ENCODE data around the gene ULK4. TPM values are rescaled to one million over a fixed set of nuclear protein-coding genes. Genes with fewer than 3 reads are reported as not detected.

Gene ULK4
- total and polyA plus RNA-seq, 2 donors (not counting 1 experiment from before 2014, with no cell fraction given), result 9.1 to 9.7 TPM

DNA sequence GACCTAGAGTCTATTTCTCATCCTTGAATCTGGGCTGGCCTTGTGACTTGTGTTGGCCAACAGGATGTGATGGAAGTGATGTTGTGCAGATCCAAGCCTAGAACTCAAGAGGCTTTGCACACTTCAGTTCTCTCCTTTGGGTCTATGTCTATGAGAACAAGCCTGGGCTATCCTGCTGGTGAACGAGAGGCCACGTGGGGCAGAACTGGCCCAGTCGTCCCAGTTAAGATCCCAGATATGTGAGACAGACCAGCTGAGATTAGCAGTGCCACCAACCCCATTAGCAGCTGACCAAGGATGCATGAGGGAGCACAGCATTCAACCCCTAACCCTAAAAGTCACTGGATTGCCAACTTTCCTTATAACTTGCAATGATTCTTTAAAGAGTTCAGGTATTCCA is 662.9 kb downstream of the ULK4 start:
- Histone ChIP-seq H3K79me2 (ENCODE audit: control insufficient read depth, insufficient read depth, low read length) (no peaks in the 10 kb centered on the region), H3K4me3 (replicated peaks in 1 of 4; ENCODE audit: control extremely low read depth in 1 of 4, insufficient read depth in 1 of 4, low read depth in 3 of 4, low read length in 4 of 4) (no peak overlapping the region), H3K4me1 (ENCODE audit: control insufficient read depth, extremely low read depth, insufficient read depth, low read length) (no peaks in the 10 kb centered on the region), H3K27ac (ENCODE audit: insufficient read depth, low read length) (no peak overlapping the region), H3K4me2 (ENCODE audit: extremely low read depth, insufficient read depth, low read length) (no peak overlapping the region), H3K9ac (ENCODE audit: insufficient read depth, low read length) (no peak overlapping the region), H3K27me3 (ENCODE audit: control insufficient read depth, insufficient read depth, low read length) (no peaks in the 10 kb centered on the region), H2AFZ (ENCODE audit: low read length) (no peak overlapping the region), H3K36me3 (ENCODE audit: control insufficient read depth, insufficient read depth, low read length) (no peaks in the 10 kb centered on the region), H3K9me3 (ENCODE audit: control insufficient read depth, insufficient read depth, low read depth, low read length) (no peaks in the 10 kb centered on the region), H4K20me1 (ENCODE audit: control insufficient read depth, extremely low read depth, insufficient read depth, low read length) (no peaks in the 10 kb centered on the region)
- no peak for DNase-seq (ENCODE audit: low read depth in 2 of 2)
- TF ChIP-seq, protein P1, sequence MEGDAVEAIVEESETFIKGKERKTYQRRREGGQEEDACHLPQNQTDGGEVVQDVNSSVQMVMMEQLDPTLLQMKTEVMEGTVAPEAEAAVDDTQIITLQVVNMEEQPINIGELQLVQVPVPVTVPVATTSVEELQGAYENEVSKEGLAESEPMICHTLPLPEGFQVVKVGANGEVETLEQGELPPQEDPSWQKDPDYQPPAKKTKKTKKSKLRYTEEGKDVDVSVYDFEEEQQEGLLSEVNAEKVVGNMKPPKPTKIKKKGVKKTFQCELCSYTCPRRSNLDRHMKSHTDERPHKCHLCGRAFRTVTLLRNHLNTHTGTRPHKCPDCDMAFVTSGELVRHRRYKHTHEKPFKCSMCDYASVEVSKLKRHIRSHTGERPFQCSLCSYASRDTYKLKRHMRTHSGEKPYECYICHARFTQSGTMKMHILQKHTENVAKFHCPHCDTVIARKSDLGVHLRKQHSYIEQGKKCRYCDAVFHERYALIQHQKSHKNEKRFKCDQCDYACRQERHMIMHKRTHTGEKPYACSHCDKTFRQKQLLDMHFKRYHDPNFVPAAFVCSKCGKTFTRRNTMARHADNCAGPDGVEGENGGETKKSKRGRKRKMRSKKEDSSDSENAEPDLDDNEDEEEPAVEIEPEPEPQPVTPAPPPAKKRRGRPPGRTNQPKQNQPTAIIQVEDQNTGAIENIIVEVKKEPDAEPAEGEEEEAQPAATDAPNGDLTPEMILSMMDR (conservative IDR thresholded peaks at IDR 0.05 in 1 of 2, IDR thresholded peaks at IDR 0.05 in 1 of 2; ENCODE audit: low read depth in 1 of 2, low read length in 2 of 2), result no peak
- no peak for TF ChIP-seq EZH2 (IDR thresholded peaks at IDR 0.05; ENCODE audit: low read length, missing control alignments)

DNA sequence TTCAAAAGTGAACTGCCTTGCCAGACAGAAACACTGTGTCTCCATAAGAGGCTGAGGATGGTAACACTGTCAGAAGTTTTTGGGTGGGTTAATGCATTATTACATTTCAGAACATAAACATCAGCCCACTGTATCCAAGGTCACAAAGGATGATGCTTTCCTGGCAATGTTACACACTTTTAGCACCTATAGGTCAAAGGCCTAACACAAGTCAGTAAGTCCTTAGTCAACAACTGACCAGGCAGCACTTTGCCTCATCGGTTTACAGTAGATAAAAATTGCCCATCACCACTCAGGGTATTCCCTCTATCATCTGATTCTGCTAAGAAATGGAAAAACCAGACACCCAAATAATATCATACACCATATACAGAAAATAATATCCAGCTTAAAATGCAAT is 664.2 kb downstream of the ULK4 start:
- Histone ChIP-seq H3K9ac (ENCODE audit: insufficient read depth, low read length) (no peak overlapping the region), H3K4me1 (ENCODE audit: control insufficient read depth, extremely low read depth, insufficient read depth, low read length) (no peaks in the 10 kb centered on the region), H4K20me1 (ENCODE audit: control insufficient read depth, extremely low read depth, insufficient read depth, low read length) (no peaks in the 10 kb centered on the region), H3K4me2 (ENCODE audit: extremely low read depth, insufficient read depth, low read length) (no peak overlapping the region), H3K27ac (ENCODE audit: insufficient read depth, low read length) (no peak overlapping the region), H2AFZ (ENCODE audit: low read length) (no peak overlapping the region), H3K9me3 (ENCODE audit: control insufficient read depth, insufficient read depth, low read depth, low read length) (no peaks in the 10 kb centered on the region), H3K36me3 (ENCODE audit: control insufficient read depth, insufficient read depth, low read length) (no peaks in the 10 kb centered on the region), H3K27me3 (ENCODE audit: control insufficient read depth, insufficient read depth, low read length) (no peaks in the 10 kb centered on the region), H3K4me3 (replicated peaks in 1 of 4; ENCODE audit: control extremely low read depth in 1 of 4, insufficient read depth in 1 of 4, low read depth in 3 of 4, low read length in 4 of 4) (no peak overlapping the region), H3K79me2 (ENCODE audit: control insufficient read depth, insufficient read depth, low read length) (no peaks in the 10 kb centered on the region)
- TF ChIP-seq, protein P1 (conservative IDR thresholded peaks at IDR 0.05 in 1 of 2, IDR thresholded peaks at IDR 0.05 in 1 of 2; ENCODE audit: low read depth in 1 of 2, low read length in 2 of 2), result no peak
- TF ChIP-seq EZH2 (IDR thresholded peaks at IDR 0.05; ENCODE audit: low read length, missing control alignments), result no peak
- DNase-seq (ENCODE audit: low read depth in 2 of 2), result no peak

DNA sequence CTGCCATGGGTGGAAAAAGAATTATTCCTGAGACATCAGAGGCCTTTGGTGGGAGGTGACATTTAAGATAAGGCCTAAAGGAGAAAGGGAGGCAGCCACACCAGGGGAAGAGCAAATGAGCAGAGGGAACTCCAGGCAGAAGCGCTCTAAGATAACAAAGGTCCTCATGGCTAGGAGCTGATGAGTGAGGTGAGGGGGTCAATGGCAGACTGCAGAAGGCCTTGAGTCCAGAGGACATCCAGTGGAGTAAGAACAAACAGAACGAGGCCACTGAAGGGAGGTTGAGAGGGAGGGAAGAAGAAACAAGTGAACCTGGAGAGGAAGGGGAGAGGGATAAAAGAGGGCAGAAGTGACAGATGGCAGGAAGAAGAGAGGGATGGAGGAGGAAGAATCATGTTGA is 665.3 kb downstream of the ULK4 start:
- no peaks in the 10 kb centered on the region for H3K36me3 ChIP-seq (ENCODE audit: control insufficient read depth, insufficient read depth, low read length)
- no peaks in the 10 kb centered on the region for H3K79me2 ChIP-seq (ENCODE audit: control insufficient read depth, insufficient read depth, low read length)
- H3K4me2 ChIP-seq (ENCODE audit: extremely low read depth, insufficient read depth, low read length), result no peak overlapping the region
- DNase-seq (ENCODE audit: low read depth in 2 of 2), result no peak
- TF ChIP-seq, protein P1 (conservative IDR thresholded peaks at IDR 0.05 in 1 of 2, IDR thresholded peaks at IDR 0.05 in 1 of 2; ENCODE audit: low read depth in 1 of 2, low read length in 2 of 2), result no peak
- no peak for TF ChIP-seq EZH2 (IDR thresholded peaks at IDR 0.05; ENCODE audit: low read length, missing control alignments)
- no peaks in the 10 kb centered on the region for H4K20me1 ChIP-seq (ENCODE audit: control insufficient read depth, extremely low read depth, insufficient read depth, low read length)
- no peak overlapping the region for H2AFZ ChIP-seq (ENCODE audit: low read length)
- H3K27ac ChIP-seq (ENCODE audit: insufficient read depth, low read length), result no peak overlapping the region
- H3K4me3 ChIP-seq (replicated peaks in 1 of 4; ENCODE audit: control extremely low read depth in 1 of 4, insufficient read depth in 1 of 4, low read depth in 3 of 4, low read length in 4 of 4), result no peak overlapping the region
- H3K9me3 ChIP-seq (ENCODE audit: control insufficient read depth, insufficient read depth, low read depth, low read length), result no peaks in the 10 kb centered on the region
- no peaks in the 10 kb centered on the region for H3K27me3 ChIP-seq (ENCODE audit: control insufficient read depth, insufficient read depth, low read length)
- no peaks in the 10 kb centered on the region for H3K4me1 ChIP-seq (ENCODE audit: control insufficient read depth, extremely low read depth, insufficient read depth, low read length)
- H3K9ac ChIP-seq (ENCODE audit: insufficient read depth, low read length), result no peak overlapping the region
